Ecto neural progenitor cell (in vitro differentiated cells): ENCODE data around the gene SNRNP27.
A peak's percentile ranks its signal among the peaks of the same experiment; 100 is the strongest.

Experiments used
- DNase-seq: peaks from one replicate; pipeline ENCODE4 v3.0.0-alpha.2; 2018; ENCODE audit warnings: low spot score

The SNRNP27 gene

DNA sequence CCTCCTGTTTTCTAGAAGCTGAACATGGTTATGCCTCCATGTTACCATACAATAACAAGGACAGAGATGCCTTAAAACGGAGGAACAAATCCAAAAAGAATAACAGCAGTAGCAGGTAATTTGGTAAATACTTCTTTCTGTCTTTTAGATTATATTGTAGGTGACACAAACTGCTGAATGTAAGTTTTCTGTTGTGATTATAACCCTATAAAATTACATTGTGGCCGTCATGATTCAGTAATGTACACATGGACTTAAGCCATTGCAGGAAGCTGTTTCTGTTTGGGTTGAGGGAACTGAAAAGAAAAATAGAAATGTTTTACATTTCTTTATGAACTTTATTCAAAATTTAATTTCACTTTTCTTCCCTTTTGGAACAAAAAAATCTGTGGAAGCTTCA lies 22.4 kb downstream of the SNRNP27 start:
- no peak for DNase-seq

DNA sequence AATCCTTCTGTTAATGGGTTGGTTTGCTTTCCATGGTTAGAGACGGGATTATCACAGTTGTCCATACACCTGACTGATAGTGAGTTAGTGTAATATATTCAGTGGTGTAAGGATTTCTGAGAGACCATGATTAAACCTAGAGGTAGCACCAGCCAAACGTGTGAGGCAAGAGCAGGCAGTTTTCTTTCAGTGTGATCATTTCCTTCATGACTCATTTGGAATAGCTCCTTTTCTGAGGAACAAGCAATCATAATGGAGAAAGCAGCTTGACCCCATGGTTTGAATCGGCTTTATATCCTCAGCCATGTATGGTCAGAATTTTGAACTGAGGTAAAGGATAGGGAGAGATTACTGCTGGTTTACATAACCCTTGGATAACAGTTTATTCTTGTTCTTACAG lies 24.1 kb downstream of the SNRNP27 start:
- no peak for DNase-seq

DNA sequence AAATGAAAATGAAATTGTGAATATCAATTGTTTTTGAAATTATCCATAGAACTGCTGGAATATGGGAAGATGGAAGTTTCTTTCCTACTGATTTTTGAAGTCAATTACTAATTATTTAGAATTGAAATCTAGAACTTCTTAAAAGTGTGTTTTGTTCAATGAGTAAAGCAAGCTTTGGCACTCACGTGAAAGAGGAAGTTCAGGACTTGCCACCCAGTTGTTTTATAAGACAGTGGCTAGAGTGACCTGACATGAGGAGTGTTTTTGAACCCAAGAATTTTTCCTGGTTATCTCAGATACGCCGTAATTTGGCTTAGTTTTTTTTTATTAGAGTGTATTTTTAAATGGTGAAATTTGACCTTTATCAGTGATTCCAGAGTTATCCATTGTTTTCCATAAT lies 24.6 kb downstream of the SNRNP27 start:
- no peak for DNase-seq

DNA sequence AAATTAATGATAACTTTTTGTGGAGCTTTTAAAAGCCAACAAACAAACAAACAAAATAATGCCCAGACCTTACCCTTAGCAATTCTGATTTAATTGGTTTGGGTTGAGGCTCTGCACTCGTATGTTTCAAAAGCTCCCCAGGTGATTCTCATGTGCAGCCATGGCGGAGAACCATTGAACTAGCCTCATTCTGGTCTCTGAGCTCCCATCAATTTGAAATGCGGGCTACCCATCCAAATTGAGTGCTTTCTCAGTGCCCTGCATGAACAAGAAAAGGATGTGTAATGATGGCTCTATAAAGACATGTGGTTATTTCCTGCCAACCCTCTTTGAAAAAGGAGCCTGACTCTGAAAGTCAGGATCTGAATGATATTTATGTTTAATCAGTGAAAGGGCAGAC lies 29.4 kb downstream of the SNRNP27 start:
- DNase-seq, result no peak

DNA sequence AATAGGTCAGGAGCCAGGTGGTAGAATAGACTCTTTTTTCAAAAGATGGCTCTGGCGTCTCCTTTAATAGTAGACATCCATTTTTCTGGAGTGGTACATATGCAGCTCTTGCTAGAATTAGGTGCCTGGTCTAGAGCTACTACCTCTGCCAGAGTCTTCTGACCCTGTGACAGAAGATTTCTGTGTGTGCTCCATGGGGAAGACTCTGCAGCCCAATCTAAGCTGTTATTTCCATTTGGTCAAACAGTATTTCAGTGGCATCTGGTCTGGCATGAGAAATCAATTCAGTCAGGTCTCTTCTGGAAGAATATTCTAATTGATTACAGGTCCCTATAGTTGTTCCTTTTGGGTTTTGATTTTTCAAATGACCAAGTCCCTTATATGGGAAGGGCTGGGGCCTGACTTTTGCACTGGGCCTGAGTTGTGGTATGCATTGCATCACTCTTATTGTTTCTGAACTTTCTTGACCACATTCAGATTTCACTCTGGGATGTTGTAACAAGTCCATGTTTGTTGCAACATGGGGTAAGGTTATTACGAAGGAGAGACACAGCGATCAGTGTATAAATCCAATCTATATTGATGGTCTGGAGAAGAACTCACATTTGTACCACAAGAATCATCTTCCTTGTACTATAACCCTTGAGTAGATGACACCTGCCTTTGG lies 33.2 kb downstream of the SNRNP27 start:
- no peak for DNase-seq

DNA sequence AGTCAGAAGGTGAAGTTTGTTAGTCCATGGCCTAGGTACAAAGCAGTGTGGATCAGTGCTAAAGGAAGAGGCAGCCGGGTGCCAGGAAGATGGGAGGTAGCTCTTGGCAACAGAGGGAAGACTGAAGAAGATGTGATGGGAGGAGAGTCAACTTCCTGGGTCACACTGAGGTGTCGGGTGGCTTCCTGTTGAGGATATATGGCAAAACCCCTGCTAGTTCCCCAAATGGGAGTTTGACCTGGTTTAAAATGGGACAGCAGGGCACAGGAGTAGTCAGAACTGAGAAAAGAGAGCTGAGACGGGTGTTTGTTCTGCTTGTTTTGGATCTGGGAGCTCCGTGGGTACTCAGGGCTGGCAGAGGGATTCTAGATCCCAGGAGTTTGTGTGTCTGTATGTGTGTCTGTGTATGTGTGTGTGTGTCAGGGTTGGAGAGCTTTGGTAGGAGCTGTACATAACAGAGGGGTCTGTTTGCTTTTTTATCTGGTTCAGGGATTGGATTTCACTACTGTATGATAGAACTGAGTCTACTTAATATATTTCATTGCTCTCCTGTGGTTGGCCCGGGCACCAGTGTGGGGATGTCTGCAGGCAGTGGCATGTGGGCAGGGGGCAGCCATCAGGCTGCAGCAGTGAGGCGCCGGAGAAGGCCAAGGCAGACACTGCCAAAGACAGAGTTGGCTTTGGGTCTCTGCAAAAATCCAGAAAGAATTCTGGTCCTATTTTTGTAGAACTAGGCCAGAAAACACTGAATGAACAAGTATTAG lies 38.3 kb downstream of the SNRNP27 start:
- no peak for DNase-seq

DNA sequence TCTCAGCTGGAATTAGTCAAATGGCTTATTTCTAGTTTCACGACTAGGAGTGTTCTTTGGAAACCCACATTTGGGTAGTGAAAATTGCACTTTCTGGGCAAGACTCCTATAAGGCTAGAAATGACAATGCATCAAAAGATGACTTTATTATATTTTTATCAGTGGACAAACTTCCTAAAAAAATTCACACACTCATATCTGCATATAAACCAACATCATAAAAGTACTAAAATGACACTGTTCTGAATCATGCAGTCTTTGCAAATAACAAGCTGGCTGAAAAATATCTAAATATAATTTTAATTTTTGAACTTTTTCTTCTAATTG lies 38.8 kb downstream of the SNRNP27 start:
- no peak for DNase-seq

DNA sequence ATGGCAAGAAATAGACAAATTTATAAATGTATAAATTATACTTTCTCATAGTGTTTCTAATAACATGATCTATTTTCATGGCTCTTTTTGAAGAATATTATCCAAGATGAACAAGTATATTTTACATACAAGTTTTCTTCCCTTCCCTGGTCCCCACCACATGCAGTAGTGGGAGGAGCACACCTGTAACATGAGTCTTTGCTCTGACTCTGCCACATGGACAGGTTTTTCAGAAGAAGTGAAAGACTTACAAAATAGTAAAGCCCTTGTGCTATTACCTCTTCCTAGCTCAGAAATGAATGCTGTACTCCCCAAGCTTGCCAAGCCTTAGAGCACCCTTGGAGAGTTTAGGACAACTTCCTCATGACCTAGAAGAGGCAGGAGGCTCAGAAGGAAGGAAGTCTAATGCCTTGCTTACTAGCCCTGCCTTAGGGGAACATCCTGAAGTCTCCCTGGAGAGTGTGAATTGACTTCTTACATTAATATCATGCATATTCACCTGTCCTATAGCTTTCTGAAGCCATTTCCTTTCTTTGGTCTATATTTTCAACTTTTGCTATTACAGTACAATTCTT lies 39.6 kb downstream of the SNRNP27 start:
- DNase-seq, result no peak

DNA sequence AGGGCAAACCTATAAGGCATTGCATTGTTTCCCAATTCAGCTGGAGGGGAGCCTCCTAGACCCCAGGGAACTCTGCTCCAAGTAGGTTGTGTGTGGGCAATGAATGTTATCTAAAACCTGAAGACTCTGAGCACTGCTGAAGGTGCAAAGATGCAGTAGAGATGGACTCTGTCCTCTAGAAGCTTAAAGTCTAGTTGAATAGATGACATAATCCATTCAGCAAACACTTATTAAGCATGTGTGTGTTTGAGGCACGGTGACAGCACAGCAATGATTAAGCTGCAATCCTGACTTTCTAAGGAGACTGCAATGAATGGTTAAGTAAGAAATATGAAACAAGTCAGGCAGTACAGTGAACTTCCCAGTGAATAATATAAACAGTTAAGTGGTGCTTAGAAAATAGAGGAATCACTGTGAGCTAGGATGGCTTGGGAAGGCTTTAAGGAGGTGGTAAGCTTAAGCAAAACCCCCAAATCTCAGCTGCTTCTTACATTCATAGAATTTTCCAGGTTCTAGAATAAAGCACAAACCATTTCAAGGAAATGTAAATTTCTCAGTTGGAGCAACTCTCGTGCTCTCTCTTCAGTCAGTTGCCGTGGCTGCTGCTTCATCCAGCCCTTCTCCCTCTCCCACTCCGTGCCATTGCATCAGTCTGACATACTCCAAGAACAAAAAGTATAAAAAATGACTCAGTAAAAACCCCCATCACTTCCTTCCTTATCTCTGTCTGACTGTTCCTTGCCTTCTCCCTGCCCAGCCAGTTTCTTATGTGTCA lies 40.3 kb downstream of the SNRNP27 start:
- no peak for DNase-seq

DNA sequence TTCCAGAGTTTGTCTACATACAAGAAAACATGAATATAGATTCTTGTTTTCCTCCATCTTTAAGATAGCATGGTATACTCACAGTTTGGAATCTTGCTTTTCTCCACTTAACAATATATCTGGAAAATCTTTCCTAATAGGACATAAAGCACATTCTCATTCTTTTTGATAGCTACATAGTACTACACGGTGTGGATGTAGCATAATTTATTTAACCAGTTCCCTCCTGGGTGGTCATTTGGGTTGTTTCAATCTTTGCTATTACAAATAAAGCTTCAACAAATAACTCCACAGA lies 40.8 kb downstream of the SNRNP27 start:
- no peak for DNase-seq

DNA sequence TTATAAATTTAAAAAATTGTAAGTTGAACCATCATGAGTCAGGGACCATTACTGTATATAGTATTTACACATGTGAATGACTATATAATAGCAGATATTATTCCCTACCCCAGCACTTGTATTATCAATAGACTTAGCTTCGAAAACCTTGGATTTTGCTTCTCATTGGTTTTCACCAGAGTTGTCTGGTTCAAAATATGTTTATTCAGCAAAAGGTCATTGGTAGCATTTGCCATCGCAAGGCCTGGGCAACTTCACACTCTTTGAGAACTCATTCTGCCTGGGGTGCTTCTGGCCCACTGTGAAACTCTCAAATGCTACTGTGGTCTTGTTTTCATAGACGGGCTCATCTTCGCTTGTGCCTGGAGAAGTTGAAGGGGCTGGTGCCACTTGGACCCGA lies 41.3 kb downstream of the SNRNP27 start:
- DNase-seq, result no peak

DNA sequence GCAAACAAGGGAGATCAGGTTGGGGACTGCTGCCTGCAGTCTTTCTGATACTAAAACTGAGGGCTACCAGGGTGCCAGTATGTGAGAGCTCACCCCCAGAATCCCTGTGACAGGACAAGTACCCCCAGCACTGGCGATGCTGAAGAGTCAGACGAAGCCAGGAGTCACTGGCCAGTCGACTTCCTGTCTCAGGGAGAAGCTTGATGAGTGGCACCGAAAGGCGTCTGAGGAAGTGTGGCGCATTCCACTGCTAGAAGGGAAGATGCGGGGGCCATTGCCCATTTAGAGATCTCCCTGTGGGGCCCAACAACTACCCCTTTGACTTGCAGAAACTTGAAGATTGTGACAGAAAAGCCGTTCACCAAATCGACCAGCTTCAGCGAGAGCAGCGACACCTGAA lies 43.1 kb downstream of the SNRNP27 start:
- no peak for DNase-seq

DNA sequence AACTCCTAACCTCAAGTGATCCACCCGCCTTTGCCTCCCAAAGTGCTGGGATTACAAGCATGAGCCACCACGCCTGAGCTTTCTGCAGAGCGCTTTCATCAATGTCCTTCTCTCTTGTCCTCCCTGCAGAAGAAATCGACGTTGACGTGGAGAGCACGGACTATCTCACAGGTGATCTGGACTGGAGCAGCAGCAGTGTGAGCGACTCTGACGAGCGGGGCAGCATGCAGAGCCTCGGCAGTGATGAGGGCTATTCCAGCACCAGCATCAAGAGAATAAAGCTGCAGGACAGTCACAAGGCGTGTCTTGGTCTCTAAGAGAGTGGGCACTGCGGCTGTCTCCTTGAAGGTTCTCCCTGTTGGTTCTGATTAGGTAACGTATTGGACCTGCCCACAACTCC lies 44.2 kb downstream of the SNRNP27 start:
- DNase-seq, result no peak

DNA sequence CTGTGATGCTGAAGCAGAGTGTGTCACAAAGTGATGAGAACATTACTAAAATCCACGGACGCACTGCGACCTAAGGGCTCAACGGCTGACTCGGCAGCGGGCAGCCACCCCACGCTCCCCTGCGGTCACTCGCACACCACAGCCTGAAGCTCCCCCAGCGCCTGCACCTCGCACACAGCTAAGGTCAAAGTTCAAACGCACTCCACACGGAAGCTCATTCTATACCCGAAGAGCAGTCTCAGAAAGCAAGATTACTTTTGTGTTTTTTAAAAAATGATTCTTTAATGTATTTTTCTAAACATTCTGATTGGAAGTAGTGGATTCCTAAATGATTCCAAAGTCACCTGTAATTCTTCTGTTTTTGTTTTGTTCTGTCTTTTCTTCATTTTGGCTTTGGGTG lies 46.0 kb downstream of the SNRNP27 start:
- no peak for DNase-seq

DNA sequence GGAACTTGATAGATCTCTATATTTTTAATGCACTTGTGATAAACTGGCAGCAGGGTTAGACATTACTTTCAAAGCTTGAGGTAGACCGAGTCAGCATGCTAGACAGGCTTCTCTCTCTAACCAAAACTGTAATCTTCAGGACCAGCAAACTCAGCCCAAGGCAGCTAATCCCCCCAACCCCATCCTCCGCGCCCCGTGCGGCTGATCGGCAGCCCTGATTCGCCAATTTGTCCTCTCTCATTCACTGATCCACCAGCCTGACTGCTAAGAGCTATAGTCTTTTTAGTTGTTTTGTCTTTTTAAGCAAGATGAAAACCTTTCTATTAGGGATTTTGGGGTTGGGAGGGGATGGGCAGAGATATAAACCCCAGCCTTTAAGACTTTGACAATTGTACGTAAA lies 46.9 kb downstream of the SNRNP27 start:
- DNase-seq, result peak; percentile 67

DNA sequence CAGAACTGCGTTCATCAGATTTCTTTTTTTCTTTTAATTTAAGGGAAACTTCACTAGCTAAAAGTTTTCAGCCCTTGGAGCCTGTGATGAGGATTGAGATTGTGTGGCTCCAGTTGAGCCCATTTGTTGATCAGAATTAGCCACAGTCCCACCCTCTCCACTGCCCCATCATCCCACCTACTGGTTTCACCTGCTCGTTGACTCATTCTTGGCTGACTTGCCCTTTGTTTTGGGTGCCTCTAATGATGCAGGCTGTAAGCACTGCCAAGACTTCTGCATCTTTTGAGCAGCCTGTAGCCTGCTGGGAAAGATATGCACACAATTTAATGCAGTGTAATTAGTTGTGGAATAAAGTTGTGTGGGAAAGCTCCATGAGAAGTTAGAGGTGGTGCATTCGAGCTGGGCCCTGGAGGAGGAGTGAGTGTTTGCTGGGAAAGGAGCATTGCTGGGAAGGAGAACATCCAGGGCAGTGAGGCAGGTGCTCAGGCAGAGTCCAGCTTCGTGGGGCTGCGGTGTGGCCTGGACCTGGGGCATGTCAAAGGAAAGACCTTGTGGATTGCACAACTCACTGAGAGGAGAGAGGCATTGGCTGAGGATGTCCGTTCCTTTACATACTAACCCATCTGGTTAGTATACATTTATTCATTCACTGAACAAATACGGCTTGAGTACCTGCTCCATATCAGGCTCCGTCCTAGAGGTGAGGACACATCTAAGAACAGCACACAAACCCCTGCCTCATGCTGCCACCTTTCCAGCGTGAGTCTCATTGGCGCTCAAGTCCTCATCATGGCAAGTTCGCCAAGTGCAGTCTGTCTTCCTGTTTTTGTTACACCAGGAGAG lies 49.5 kb downstream of the SNRNP27 start:
- no peak for DNase-seq

DNA sequence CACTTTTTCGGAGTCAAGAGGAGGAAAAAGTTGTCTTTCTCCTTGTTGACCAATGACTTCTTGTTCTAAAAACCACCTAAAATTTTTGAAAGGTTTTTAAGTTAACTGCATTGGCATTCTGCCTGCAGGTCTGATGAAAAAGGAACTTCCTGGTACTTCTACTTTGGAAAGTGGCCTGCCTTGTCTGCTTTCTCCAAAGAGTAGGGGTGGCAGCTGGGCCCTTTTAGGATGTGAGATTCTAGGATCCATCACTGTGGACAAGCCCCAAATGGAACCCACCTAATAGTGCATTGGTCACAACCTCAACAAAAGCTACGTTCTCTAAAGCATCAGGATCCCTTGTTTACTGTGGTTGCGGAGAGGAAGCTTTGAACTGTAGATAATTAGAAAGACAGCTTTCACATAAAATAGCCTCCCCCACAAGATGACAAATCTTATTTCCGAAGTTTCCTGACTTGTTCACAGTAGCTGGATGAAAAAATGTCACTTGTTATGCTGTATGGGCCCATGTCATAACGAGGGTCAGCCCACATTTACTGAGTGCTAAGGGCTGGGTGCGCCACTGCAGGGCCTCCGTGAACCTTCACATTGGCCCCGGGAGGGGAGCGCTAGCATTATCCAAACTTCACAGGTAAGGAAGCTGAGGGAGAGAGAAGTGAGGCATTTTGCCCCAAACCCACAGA lies 50.2 kb downstream of the SNRNP27 start:
- DNase-seq, result no peak

DNA sequence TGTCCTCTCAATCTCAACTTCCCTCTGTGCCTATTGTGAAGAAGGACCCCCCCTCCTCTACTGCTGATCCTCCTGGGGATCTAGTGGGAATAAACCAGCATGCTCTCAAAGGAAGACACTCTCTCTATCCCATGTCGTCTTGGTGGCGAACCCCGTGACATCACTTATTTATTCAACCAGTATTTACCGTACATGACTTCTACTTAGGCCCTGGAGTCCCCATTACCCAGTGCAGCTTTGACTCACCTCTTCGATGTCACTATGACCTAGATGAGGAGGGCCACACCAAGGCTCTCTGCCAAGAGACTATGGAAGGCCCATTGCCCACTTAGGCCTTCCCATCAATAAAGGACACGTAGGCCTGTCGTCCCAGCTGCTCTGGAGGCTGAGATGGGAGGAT lies 51.0 kb downstream of the SNRNP27 start:
- no peak for DNase-seq

DNA sequence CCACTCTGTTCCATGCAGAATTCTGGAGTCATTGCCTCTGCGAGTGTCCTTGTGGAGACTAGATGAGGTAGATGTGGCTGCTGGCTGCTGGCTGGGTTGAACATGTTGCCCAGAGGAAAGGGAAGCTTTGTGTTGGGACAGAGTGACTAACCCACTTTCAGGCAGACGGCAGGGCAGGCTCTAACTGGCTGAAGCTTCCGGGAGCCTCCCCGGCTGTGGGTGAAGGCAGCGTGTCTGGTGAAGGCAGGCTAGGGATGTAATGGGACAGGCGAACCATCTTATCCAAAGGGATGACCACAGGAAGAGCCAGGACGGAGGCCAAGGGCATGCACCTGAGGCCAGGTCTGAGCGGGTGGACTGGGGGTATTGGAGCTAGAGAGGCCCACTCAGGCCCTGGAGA lies 51.7 kb downstream of the SNRNP27 start:
- no peak for DNase-seq

DNA sequence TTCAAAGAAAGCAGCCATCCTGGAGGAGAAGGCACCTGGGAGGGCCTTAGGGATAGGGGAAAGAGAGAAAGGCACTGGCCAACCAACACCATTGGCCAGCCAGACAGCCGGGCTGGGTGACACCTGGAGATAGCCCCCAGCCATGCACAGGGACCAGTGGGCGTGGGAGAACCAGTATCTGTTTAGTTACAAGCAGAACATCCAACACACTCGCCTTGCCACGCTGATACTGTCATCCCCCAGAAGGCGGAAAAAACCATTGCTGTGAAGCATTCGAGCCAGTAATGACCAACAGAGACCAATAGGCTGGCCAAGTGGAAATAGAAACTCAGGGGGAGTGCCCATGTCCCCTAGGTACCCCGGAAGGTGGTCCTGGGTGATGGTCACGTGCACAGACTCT lies 52.2 kb downstream of the SNRNP27 start:
- no peak for DNase-seq
